Fibroblast of skin of left biceps (primary cell): Measurements from ENCODE around the gene ZBTB2.
"Not testable (repeated sequence)": the region's sequence is repeated elsewhere in the genome, so short reads cannot be mapped to it uniquely, and the experiment has no call there.

Source experiments
- DNase-seq, 2 experiments: peaks; one replicate each; pipeline ENCODE4 v3.0.0-alpha.2; 2013; ENCODE audit warnings: low read depth in 2 of 2

The ZBTB2 gene

DNA sequence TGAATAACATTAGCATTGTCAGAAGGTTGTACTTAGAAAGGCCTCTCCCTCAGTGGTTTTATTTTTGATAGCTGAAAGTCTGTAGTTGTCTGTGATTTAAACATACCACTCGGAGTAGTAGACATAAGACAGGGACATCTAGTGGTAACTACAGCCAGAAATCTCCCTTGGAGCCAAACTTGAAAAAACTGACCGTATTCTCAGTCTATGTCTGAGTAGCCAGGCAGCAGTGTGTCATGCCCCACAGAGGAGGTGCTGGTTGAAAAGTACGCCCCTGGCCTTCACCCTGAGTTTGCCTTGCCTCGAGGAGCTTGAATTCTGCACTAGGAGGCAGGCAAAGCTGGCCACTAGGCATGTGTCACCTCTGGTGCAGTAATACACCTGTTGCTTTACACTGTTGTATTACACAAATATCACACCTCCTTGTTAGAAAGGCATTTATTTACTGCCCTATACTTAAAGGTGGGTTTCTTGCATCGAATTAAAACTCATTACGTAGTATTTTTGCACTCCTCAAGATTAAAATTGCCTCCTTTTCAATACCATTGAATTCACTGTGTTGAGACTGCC, 20.8 kb downstream of the ZBTB2 start:
- DNase-seq, result no peak

DNA sequence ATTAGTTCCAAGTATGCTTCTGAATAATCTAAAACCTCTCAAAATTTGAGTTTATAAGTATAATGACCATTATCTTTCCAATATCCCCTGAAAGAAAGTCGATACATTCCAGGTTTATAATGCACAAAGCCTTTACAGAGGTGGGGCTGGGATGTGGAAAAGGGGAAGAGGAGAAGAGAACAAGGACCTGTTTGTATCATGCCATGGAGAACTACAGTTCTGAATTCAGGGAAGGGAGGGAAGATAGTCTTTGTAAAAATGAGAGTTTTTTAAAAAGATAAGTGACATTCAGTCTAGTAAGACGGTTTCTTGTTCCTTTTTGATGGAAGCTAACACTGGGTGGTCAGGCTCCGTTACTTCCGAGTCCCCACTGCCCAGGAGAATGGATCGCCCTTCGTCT, 26.1 kb downstream of the ZBTB2 start:
- no peak for DNase-seq

DNA sequence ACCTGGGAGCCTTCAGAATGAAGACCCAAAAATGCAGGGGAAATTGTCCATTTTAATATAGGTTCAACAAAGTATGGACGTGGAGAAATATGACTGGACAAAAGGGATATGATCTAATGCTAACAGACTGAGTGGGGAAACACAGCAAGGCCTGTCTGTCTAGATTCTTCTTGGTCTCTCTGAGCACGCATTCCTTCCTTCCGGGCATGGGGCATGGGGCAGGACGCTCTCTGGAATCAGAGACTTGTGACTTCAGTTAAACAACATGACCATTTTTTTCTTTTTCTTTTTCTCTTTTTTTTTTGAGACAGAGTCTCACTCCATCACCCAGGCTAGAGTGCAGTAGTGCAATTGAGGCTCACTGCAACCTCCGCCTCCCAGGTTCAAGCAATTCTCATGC, 31.9 kb downstream of the ZBTB2 start:
- no peak for DNase-seq

DNA sequence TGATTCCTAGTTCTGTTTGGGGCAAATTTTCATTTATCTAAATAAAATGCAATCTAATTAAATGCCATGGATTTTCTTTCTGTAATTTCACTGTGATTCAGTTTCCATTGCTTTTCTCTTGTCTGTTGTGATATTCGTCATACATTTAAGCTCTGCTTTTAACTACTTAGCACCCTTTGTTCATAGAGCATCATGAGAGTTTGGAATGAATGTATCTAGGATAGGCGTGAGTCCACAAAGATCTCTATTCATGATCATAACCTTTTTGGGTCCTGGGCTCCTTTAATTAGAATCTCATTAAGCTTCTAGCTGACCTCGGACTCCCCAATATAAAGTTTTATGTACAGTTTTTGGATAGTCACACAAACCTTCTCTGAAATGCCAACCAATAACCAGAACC, 32.9 kb downstream of the ZBTB2 start:
- no peak for DNase-seq

DNA sequence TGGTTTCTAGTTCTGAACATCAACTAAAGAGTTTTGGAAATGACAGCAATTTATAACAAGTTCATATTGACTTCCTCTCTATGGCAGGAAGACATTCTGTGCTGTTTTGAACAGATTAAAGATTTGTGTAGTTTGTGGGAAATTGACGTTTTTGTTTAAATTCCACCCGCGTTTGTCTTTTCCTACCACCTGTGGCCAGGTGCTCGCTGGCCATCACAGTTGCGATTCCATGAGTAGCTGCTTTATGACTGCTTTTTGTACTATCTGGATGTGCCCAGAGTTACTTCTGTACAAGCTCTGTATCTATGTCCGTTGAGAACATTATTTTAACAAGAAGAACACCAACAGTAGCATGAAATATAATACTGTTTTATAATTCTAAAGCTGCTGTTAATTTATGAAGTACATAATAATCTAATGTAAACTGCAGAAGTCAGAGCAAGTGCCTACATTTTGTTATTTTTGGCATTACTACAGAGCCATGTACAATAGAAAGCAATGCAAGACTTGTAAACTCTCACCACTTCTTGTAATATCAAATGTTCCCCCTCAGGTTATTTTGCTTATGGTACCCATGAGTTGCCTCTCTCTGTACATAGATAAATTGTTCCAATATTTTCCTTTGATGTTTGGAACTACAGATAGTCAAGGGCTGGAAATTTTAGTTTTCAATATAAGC, 33.5 kb downstream of the ZBTB2 start:
- DNase-seq, result no peak

DNA sequence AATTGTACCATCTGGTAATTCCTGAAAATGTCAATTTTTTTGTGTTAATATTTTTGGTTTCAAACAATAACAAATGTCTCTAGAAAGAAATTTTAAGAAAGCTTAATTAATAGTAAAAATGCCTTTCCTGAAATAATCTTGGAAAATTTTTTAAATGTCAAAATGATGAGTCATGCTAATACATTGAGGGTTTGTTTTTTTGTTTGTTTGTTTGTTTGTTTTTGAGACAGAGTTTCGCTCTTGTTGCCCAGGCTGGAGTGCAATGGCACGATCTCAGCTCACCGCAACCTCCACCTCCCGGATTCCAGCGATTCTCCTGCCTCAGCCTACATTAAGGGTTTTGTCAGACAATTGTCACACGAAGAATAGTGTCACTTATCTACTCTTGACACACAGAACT, 34.4 kb downstream of the ZBTB2 start:
- DNase-seq, result not testable (repeated sequence)

DNA sequence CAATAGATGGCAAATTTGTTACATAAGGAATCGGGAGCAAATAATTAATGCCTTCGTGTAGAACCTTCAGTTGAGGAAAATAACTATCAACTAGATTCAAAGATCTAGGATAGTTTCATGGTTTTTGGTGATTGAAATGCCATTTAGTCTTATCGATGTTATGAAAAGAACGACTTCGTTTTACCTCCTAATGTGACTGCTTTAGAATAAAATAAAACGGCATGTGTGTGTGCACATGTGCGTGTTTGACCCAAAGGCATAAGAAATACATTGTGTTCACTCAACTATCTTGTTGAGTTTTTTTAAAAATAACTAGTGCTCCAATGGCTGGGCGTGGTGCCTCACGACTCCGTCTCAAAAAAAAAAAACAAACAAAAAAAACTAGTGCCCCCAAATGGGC, 37.6 kb downstream of the ZBTB2 start:
- no peak for DNase-seq

DNA sequence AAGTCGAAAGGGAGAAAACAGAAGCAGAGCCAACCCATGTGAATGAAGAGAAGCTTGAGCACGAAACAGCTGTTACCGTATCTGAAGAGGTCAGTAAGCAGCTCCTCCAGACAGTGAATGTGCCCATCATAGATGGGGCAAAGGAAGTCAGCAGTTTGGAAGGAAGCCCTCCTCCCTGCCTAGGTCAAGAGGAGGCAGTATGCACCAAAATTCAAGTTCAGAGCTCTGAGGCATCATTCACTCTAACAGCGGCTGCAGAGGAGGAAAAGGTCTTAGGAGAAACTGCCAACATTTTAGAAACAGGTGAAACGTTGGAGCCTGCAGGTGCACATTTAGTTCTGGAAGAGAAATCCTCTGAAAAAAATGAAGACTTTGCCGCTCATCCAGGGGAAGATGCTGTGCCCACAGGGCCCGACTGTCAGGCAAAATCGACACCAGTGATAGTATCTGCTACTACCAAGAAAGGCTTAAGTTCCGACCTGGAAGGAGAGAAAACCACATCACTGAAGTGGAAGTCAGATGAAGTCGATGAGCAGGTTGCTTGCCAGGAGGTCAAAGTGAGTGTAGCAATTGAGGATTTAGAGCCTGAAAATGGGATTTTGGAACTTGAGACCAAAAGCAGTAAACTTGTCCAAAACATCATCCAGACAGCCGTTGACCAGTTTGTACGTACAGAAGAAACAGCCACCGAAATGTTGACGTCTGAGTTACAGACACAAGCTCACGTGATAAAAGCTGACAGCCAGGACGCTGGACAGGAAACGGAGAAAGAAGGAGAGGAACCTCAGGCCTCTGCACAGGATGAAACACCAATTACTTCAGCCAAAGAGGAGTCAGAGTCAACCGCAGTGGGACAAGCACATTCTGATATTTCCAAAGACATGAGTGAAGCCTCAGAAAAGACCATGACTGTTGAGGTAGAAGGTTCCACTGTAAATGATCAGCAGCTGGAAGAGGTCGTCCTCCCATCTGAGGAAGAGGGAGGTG, 38.7 kb downstream of the ZBTB2 start:
- DNase-seq, result no peak

DNA sequence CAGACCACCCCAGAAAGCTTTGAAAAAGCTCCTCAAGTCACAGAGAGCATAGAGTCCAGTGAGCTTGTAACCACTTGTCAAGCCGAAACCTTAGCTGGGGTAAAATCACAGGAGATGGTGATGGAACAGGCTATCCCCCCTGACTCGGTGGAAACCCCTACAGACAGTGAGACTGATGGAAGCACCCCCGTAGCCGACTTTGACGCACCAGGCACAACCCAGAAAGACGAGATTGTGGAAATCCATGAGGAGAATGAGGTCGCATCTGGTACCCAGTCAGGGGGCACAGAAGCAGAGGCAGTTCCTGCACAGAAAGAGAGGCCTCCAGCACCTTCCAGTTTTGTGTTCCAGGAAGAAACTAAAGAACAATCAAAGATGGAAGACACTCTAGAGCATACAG, 39.6 kb downstream of the ZBTB2 start:
- no peak for DNase-seq

DNA sequence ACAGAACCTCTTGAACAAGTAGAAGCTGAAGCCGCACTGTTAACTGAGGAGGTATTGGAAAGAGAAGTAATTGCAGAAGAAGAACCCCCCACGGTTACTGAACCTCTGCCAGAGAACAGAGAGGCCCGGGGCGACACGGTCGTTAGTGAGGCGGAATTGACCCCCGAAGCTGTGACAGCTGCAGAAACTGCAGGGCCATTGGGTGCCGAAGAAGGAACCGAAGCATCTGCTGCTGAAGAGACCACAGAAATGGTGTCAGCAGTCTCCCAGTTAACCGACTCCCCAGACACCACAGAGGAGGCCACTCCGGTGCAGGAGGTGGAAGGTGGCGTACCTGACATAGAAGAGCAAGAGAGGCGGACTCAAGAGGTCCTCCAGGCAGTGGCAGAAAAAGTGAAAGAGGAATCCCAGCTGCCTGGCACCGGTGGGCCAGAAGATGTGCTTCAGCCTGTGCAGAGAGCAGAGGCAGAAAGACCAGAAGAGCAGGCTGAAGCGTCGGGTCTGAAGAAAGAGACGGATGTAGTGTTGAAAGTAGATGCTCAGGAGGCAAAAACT, 40.1 kb downstream of the ZBTB2 start:
- no peak for DNase-seq

DNA sequence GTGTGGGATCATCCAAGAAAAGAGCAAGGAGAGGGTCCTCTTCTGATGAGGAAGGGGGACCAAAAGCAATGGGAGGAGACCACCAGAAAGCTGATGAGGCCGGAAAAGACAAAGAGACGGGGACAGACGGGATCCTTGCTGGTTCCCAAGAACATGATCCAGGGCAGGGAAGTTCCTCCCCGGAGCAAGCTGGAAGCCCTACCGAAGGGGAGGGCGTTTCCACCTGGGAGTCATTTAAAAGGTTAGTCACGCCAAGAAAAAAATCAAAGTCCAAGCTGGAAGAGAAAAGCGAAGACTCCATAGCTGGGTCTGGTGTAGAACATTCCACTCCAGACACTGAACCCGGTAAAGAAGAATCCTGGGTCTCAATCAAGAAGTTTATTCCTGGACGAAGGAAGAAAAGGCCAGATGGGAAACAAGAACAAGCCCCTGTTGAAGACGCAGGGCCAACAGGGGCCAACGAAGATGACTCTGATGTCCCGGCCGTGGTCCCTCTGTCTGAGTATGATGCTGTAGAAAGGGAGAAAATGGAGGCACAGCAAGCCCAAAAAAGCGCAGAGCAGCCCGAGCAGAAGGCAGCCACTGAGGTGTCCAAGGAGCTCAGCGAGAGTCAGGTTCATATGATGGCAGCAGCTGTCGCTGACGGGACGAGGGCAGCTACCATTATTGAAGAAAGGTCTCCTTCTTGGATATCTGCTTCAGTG, 40.8 kb downstream of the ZBTB2 start:
- DNase-seq, result no peak

DNA sequence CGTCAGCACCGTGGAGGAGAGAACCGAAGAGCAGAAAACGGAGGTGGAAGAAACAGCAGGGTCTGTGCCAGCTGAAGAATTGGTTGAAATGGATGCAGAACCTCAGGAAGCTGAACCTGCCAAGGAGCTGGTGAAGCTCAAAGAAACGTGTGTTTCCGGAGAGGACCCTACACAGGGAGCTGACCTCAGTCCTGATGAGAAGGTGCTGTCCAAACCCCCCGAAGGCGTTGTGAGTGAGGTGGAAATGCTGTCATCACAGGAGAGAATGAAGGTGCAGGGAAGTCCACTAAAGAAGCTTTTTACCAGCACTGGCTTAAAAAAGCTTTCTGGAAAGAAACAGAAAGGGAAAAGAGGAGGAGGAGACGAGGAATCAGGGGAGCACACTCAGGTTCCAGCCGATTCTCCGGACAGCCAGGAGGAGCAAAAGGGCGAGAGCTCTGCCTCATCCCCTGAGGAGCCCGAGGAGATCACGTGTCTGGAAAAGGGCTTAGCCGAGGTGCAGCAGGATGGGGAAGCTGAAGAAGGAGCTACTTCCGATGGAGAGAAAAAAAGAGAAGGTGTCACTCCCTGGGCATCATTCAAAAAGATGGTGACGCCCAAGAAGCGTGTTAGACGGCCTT, 41.6 kb downstream of the ZBTB2 start:
- no peak for DNase-seq

DNA sequence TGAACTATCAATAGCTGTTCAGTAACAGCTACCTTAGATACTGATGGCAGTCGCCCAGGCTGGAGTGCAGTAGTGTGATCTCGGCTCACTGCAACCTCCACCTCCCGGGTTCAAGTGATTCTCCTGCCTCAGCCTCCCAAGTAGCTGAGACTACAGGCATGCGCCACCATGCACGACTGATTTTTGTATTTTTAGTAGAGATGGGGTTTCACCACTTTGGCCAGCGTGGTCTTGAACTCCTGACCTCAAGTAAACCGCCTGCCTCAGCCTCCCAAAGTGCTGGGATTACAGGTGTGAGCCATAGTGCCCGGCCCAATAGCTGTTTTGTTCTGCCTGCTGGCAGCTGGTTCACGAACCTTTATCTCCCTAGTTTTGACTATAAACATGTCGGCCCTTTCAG, 48.6 kb downstream of the ZBTB2 start:
- not testable (repeated sequence) for DNase-seq

DNA sequence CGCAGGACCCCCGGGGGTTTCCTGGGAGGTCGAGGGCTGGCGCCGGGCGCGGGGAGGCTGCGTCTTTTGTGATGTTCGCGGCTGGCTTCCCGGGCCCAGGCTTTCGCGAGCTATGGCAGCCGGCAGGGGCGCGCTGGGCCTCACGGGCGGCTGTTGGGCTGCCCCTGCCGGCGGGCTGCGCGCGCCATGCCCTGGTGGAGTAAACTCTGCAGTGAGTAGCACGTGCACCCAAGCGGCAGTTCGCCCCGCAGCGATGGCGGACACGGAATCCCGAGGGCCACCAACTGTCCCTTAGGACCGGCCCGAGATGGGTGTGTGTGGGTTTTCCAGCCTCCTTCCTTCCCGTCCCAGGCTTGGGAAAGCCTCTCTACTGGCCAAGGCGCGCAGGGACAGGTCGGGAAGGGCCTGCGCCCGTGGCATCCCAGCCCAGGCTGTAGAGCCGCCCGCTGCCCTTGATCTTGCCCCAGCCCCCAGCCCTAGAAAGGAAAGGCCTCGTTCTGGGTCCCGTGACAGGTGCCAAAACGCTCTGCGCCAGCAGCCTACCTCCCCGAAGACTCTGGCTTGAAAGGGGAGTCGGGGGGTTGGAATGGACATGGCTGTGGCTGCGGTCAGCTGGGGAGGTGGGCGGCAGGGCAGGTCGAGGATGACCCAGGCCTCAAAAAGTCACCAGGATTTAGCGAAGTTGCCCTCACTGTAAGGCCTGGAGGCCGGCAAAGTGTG, 49.7 kb downstream of the ZBTB2 start:
- no peak for DNase-seq

DNA sequence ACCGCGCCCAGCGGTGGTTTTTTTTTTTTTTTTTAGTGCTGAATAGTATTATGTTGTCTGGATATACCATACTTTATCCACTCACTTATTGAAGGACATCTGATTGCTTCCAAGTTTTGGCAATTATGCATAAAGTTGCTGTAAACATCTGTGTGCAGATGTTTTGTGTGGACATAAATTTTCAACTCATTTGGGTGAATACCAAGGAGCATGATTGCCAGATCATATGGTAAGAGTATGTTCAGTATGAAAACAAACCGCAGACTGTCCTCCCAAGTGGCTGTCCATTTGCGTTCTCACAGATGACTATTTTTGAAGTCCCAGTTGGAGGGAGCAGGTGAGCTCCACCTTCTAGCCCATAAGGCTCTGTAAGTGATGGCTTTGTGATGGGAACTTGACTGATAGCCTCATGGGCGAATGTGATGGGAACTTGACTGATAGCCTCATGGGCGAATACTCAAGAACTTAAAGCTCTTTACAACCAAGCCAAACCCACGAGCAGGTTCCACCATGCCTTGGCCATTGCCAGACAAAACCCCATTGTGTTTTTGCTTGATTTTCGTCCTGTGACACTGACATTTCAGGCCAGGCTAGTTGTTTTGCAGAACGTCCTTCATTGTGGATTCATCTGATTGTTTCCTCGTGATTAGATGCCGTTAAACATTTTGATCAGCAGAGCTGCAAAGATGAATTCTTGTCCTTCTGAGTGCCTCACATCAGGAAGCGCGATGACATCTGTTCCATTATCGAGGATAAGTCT, 51.0 kb downstream of the ZBTB2 start:
- no peak for DNase-seq

DNA sequence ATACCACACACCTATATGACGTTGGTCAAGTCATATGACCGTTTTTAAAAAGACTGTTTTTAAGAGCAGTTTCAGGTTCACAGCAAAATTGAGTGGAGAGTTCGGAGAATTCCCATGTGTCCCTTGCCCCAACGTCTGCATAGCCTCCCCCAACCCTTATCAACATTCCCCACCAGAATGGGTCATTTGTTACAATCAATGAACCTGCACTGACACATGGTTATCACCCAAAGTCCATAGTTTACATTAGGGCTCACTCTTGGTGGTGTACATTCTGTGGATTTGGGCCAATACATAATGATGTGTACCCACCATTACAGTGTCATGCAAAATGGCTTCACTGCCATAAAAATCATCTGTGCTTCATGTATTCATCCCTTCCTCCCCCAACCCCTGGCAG, 52.0 kb downstream of the ZBTB2 start:
- no peak for DNase-seq

DNA sequence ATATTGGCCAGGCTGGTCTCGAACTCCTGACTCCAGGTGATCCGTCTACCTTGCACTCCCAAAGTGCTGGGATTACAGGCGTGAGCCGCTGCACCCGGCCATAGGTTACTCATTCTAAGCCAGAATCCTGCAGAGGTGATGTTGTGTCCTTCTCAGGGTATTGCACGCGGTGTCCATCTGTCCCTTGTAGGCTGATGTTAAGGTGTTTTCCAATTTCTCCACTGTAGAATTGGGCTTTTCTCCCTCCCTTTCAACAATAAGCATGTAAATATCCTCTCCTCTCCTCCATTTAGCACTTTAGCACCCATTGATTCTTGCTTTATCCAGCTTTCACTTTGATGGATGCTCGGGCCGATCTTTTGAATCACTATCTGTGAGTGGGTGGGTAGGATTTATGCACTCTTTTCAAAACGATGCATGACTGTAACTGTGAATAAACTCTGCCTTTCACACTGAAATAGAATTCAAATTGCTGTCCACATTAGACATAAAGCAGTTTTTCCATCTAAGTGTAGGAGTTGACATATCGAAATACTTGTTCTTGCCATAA, 52.6 kb downstream of the ZBTB2 start:
- no peak for DNase-seq

DNA sequence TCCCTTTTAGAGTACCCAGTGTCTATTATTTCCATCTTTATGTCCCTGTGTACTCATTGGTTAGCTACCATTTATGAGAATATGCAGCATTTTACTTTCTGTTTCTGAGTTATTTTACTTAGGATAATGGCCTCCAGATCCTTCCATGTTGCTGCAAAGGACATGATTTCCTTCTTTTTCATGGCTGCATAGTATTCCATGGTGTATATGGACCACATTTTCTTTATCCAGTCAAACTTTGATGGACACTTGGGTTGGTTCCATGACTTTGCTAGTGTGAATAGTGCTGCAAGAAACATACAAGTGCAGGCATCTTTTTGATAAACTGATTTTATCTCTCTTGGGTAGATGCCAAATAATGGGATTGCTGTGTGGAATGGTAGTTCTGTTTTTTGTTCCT, 55.4 kb downstream of the ZBTB2 start:
- no peak for DNase-seq

DNA sequence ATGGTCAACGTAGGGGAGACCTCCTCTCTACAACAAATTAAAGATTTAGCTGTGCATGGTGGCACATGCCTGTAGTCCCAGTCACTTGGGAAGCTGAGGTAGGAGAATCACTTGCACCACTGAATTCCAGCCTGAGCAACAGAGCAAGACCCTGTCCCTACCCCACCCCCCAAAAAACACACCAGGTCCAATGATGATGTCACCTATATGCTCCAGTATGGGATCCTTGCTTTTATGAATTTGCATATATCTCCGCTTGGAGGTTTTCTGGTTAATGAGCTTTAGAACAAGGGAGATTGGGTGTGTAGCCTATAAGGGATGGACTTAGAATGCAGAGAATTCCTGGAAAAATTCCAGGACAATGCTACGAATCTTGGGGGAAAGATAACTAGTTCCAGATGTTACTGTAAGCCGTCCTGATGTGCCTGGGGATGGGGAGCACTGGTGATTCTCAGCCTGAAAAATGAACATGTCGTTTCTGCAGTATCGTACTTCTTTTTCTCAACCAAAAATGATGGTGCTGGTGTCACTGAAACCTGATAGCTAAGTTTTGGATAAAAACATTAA, 61.1 kb downstream of the ZBTB2 start:
- peak; percentile 97 for DNase-seq
